Right atrium auricular region (tissue), 2 donors: ENCODE results near the gene PRSS38. TPM values are rescaled to one million over a fixed set of nuclear protein-coding genes. Genes with fewer than 3 reads are reported as not detected.

Experiments
- DNase-seq: peaks from one replicate; pipeline ENCODE4 v3.0.0-alpha.2; 2019; ENCODE audit warnings: low spot score
- H3K27ac ChIP-seq, 2 donors: fragments of 200-600 bp; sonication (generic); 1 replicate in 1 of 2; 2 replicates in 1 of 2; pipeline ENCODE4 v1.5.1; 2016 to 2019
- H3K27me3 ChIP-seq, 2 donors: fragments of 200-600 bp; sonication (generic); one replicate each; pipeline versions ENCODE4 v1.5.1 to v1.6.0; 2017 to 2019
- H3K36me3 ChIP-seq: fragments of 200-600 bp; sonication (generic); one replicate; pipeline ENCODE4 v1.5.1; 2016
- H3K4me1 ChIP-seq, 2 donors: fragments of 200-600 bp; sonication (generic); one replicate each; pipeline versions ENCODE4 v1.5.1 to v1.6.0; 2017 to 2019
- H3K4me3 ChIP-seq, 2 donors: fragments of 200-600 bp; sonication (generic); 1 replicate in 1 of 2; 2 replicates in 1 of 2; pipeline ENCODE4 v1.5.1; 2017 to 2019; ENCODE audit warnings: mild to moderate bottlenecking in 1 of 2, moderate library complexity in 1 of 2
- H3K9me3 ChIP-seq, 2 donors: fragments of 200-600 bp; sonication (generic); one replicate each; pipeline ENCODE4 v1.5.1; 2019
- total RNA-seq, 2 donors: library from RNA; depleted of rRNA; stranded (reverse); fragments of >200 nt; gene quantifications; one replicate each; pipeline ENCODE4 v1.1.0, GENCODE V29; 2016
- TF ChIP-seq, protein P1 (sequence below), 2 donors: fragments of 200-600 bp; sonication (generic); IDR thresholded peaks; one replicate each; pipeline ENCODE4 v1.5.1; 2019; ENCODE audit warnings: antibody characterized with exemption in 2 of 2

PRSS38 gene
- total RNA-seq, 2 donors from 2014 or later = not detected

- no peaks in the 10 kb centered on the region for H3K36me3 ChIP-seq
- H3K9me3 ChIP-seq = no peaks in the 10 kb centered on the region
- DNase-seq = peak; percentile 85
- no peaks in the 10 kb centered on the region for H3K27me3 ChIP-seq
- H3K4me1 ChIP-seq = peaks cover 0 to 27% of the 10 kb centered on the region in 2 donors
- TF ChIP-seq, protein P1, sequence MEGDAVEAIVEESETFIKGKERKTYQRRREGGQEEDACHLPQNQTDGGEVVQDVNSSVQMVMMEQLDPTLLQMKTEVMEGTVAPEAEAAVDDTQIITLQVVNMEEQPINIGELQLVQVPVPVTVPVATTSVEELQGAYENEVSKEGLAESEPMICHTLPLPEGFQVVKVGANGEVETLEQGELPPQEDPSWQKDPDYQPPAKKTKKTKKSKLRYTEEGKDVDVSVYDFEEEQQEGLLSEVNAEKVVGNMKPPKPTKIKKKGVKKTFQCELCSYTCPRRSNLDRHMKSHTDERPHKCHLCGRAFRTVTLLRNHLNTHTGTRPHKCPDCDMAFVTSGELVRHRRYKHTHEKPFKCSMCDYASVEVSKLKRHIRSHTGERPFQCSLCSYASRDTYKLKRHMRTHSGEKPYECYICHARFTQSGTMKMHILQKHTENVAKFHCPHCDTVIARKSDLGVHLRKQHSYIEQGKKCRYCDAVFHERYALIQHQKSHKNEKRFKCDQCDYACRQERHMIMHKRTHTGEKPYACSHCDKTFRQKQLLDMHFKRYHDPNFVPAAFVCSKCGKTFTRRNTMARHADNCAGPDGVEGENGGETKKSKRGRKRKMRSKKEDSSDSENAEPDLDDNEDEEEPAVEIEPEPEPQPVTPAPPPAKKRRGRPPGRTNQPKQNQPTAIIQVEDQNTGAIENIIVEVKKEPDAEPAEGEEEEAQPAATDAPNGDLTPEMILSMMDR (IDR thresholded peaks at IDR 0.05) = no peak
- H3K4me3 ChIP-seq = peak overlapping the region in 1 of 2 donors; percentile 56
- H3K27ac ChIP-seq = peak overlapping the region; percentile 82 to 90
Observed at GRCh38 chr1:227885648-227886502, 70.4 kb downstream of the PRSS38 start.

GRCh38 chr1:227886503-227886961 is 71.1 kb downstream of the PRSS38 start:
- Histone ChIP-seq H3K27ac (peak overlapping the region; percentile 82 to 90), H3K36me3 (no peaks in the 10 kb centered on the region), H3K4me3 (peak overlapping the region; percentile 44 to 56), H3K27me3 (no peaks in the 10 kb centered on the region), H3K9me3 (no peaks in the 10 kb centered on the region), H3K4me1 (peaks cover 0 to 27% of the 10 kb centered on the region in 2 donors)
- TF ChIP-seq, protein P1 (IDR thresholded peaks at IDR 0.05) = no peak
- DNase-seq = peak; percentile 58

GRCh38 chr1:227886993-227887696 is 71.7 kb downstream of the PRSS38 start:
- Histone ChIP-seq H3K27ac (peak overlapping the region; percentile 82 to 90), H3K4me1 (peaks cover 0 to 27% of the 10 kb centered on the region in 2 donors), H3K27me3 (no peaks in the 10 kb centered on the region), H3K9me3 (no peaks in the 10 kb centered on the region), H3K4me3 (peak overlapping the region; percentile 44 to 56), H3K36me3 (no peaks in the 10 kb centered on the region)
- peak; percentile 80 for DNase-seq
- TF ChIP-seq, protein P1 (IDR thresholded peaks at IDR 0.05) = no peak

GRCh38 chr1:227887697-227888403 is 72.4 kb downstream of the PRSS38 start:
- peaks cover 0 to 27% of the 10 kb centered on the region in 2 donors for H3K4me1 ChIP-seq
- H3K4me3 ChIP-seq = peak overlapping the region; percentile 44 to 56
- DNase-seq = peak; percentile 85
- no peaks in the 10 kb centered on the region for H3K9me3 ChIP-seq
- TF ChIP-seq, protein P1 (IDR thresholded peaks at IDR 0.05) = no peak
- H3K36me3 ChIP-seq = no peaks in the 10 kb centered on the region
- no peaks in the 10 kb centered on the region for H3K27me3 ChIP-seq
- peak overlapping the region; percentile 82 to 90 for H3K27ac ChIP-seq

DNA sequence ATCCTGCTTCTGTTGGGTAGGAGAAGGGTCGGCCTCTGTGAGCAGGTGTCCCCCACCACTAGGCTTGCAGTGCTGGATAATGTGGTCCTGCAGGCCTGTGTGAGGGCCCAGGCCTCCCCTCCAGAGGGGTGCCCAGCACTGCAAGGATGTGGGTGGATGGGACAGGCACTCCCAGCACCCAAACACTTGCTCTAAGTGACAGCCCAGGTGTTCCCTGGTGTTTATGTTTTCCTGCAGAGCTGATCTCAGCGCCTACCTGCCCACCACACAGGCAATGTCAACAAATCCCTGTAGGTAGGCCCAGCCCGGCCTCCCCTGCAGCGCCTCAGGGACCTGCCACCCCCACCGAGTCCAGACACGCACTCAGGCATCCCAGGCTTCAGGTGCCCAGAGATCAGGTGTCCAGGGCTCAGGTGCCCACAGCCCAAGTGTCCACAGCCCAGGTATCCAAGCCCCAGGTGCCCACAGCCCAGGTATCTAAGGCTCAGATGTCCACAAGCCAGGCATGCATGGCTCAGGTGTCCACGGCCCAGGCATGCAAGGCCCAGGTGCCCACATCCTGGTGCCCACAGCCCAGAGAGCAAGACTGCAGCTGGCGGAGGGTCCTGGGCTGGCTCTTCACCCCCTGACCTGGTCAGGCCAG is 73.0 kb downstream of the PRSS38 start:
- H3K9me3 ChIP-seq = no peaks in the 10 kb centered on the region
- no peaks in the 10 kb centered on the region for H3K36me3 ChIP-seq
- H3K4me1 ChIP-seq = peaks cover 0 to 27% of the 10 kb centered on the region in 2 donors
- H3K27ac ChIP-seq = peak overlapping the region in 1 of 2 donors; percentile 90
- H3K4me3 ChIP-seq = no peak overlapping the region
- DNase-seq = peak; percentile 53
- TF ChIP-seq, protein P1 (IDR thresholded peaks at IDR 0.05) = no peak
- no peaks in the 10 kb centered on the region for H3K27me3 ChIP-seq
